ENCODE results near the gene SLC9A3. TPM values are rescaled to one million over a fixed set of nuclear protein-coding genes. Genes with fewer than 3 reads are reported as not detected.

SLC9A3 gene
- total and polyA plus RNA-seq, 4 donors = 0.94 to 3.8 (median 1.5) TPM

DNA sequence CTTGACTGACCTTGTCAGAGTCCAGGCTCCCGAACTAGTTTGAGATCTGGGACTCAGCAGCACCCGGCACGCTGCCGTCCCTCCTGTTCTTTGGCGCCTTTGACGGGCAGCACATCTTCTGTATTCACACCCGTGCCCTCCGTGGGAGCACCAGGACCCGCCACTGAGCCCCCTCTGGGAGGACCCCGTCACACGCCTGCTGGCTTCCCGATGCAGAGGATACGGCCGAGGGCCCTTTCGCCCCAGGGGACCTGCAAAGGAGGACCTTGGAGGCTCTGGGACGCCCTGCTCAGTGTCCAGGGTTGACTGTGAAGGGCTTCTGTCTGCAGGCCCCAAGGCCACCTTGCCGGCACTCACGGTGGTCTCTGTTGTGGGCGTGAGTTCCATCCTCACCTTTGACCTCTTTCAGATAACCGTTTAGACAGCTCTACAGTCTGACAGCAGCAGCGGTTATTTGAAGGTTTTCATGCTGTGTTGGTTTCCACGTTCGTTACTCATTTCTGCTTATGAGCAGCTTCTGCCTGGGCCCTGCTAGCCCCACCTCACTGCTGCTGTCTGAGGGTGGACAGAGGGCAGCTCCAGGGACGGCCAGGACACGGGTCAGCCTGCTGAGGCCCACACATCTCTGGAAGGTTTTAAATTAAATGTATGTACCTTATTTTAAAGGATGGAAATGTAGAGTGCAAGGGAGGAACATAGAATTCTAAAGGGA lies 93.9 kb downstream of the SLC9A3 start:
- Histone ChIP-seq H3K27ac (ENCODE audit: low read depth in 1 of 2, low read length in 1 of 2) (peak overlapping the region in 1 of 2 donors; percentile 39), H3K4me3 (no peak overlapping the region), H3K9me3 (ENCODE audit: control insufficient read depth in 4 of 4, insufficient read depth in 3 of 4, low read length in 3 of 4) (no peaks in the 10 kb centered on the region), H3K4me1 (ENCODE audit: control insufficient read depth in 5 of 5, insufficient read depth in 5 of 5, low read length in 5 of 5) (peaks cover 0 to 36% (median 4%) of the 10 kb centered on the region in 5 donors), H3K9ac (ENCODE audit: insufficient read depth in 1 of 2, low read length in 2 of 2) (no peak overlapping the region), H3K27me3 (ENCODE audit: control insufficient read depth in 3 of 3, insufficient read depth in 3 of 3, low read length in 2 of 3) (no peaks in the 10 kb centered on the region), H3K36me3 (ENCODE audit: control insufficient read depth in 4 of 4, insufficient read depth in 4 of 4, low read length in 4 of 4) (peaks cover 0 to 14% (median 0%) of the 10 kb centered on the region in 4 donors)
- ATAC-seq (ENCODE audit: insufficient read depth, low FRiP score) = no peak
- TF ChIP-seq, protein P1, sequence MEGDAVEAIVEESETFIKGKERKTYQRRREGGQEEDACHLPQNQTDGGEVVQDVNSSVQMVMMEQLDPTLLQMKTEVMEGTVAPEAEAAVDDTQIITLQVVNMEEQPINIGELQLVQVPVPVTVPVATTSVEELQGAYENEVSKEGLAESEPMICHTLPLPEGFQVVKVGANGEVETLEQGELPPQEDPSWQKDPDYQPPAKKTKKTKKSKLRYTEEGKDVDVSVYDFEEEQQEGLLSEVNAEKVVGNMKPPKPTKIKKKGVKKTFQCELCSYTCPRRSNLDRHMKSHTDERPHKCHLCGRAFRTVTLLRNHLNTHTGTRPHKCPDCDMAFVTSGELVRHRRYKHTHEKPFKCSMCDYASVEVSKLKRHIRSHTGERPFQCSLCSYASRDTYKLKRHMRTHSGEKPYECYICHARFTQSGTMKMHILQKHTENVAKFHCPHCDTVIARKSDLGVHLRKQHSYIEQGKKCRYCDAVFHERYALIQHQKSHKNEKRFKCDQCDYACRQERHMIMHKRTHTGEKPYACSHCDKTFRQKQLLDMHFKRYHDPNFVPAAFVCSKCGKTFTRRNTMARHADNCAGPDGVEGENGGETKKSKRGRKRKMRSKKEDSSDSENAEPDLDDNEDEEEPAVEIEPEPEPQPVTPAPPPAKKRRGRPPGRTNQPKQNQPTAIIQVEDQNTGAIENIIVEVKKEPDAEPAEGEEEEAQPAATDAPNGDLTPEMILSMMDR (IDR thresholded peaks at IDR 0.05; ENCODE audit: control extremely low read depth, extremely low read depth) = no peak
- 82 to 84% methylated on average over 25 of the region's 25 CpGs for WGBS, 2 donors
- DNase-seq = no peak

DNA sequence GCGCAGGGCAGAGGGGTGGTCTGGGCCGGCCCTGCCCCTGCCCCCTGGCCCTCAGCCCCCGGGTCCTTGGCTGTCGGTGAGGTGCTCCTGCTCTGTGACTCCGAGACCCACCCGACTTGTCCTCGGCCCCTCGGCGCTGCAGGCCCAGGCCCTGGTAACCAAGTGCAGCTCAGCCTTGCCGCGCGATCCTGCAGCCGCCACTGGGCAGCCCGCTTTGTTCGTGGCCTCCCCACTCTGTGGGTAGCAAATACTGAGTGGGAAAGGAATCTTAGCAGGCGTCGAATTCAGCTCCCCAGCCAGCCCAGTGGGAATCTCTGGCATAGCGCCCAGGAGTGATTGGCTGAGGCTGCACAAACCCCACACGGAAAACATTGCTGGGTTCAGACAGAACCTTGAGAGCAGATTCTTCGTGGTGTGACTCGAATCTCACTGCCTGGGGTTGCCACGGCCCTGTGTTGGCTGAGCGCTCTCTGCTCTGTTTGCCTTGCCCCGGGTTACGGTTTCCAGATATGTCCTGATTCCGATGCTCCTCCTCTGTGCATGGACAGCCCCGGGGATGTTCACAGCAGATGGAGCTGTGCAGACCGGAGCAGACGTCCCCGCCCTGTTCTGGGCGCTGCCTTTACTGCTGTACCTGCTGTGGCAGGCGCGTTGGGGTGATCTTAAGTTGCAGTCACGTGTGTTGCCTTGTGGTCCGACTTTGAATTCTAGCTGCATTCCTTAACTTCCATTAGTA lies 94.6 kb downstream of the SLC9A3 start:
- peaks cover 0 to 12% (median 0%) of the 10 kb centered on the region in 4 donors for H3K36me3 ChIP-seq (ENCODE audit: control insufficient read depth in 4 of 4, insufficient read depth in 4 of 4, low read length in 4 of 4)
- DNase-seq = peak; percentile 73 to 88 (median 74)
- WGBS, 2 donors = 73 to 82% methylated on average over 35 of the region's 35 CpGs
- H3K4me1 ChIP-seq (ENCODE audit: control insufficient read depth in 5 of 5, insufficient read depth in 5 of 5, low read length in 5 of 5) = peaks cover 0 to 36% (median 4%) of the 10 kb centered on the region in 5 donors
- H3K9me3 ChIP-seq (ENCODE audit: control insufficient read depth in 4 of 4, insufficient read depth in 3 of 4, low read length in 3 of 4) = no peaks in the 10 kb centered on the region
- H3K27ac ChIP-seq (ENCODE audit: low read depth in 1 of 2, low read length in 1 of 2) = peak overlapping the region in 1 of 2 donors; percentile 39
- no peak overlapping the region for H3K4me3 ChIP-seq
- TF ChIP-seq, protein P1 (IDR thresholded peaks at IDR 0.05; ENCODE audit: control extremely low read depth, extremely low read depth) = no peak
- no peaks in the 10 kb centered on the region for H3K27me3 ChIP-seq (ENCODE audit: control insufficient read depth in 3 of 3, insufficient read depth in 3 of 3, low read length in 2 of 3)
- H3K9ac ChIP-seq (ENCODE audit: insufficient read depth in 1 of 2, low read length in 2 of 2) = no peak overlapping the region
- ATAC-seq (ENCODE audit: insufficient read depth, low FRiP score) = no peak

DNA sequence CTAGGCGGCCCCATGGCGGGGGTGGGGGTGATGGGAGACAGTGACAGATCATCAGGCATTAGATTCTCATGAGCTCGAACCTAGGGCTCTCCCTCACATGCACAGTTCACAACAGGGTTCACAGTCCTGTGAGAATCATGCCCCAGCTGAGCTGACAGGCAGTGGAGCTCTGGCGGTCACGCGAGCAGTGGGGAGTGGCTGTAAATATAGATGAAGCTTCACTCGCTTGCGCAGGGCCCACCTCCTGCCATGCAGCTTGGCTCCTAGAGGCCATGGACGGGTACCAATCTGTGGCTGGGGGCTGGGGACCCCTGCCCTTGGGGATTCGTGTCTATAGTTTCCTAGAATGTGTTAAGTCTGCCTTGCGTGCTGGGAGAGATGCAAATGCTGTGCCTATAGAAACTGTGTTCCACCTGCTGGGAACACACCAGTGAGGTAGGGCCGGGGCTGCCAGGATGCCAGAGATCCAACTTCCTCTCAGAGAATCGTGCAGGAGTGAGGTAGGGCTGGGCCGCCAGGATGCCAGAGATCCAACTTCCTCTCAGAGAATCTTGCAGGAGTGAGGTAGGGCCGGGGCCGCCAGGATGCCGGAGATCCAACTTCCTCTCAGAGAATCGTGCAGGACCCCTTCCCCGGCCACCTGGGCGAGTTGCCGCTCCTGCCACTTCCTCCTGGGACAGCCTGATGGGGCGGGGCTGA lies 95.3 kb downstream of the SLC9A3 start:
- Histone ChIP-seq H3K4me1 (ENCODE audit: control insufficient read depth in 5 of 5, insufficient read depth in 5 of 5, low read length in 5 of 5) (peaks cover 0 to 30% (median 4%) of the 10 kb centered on the region in 5 donors), H3K4me3 (no peak overlapping the region), H3K27me3 (ENCODE audit: control insufficient read depth in 3 of 3, insufficient read depth in 3 of 3, low read length in 2 of 3) (no peaks in the 10 kb centered on the region), H3K36me3 (ENCODE audit: control insufficient read depth in 4 of 4, insufficient read depth in 4 of 4, low read length in 4 of 4) (peaks cover 0 to 10% (median 0%) of the 10 kb centered on the region in 4 donors), H3K9ac (ENCODE audit: insufficient read depth in 1 of 2, low read length in 2 of 2) (no peak overlapping the region), H3K9me3 (ENCODE audit: control insufficient read depth in 4 of 4, insufficient read depth in 3 of 4, low read length in 3 of 4) (no peaks in the 10 kb centered on the region), H3K27ac (ENCODE audit: low read depth in 1 of 2, low read length in 1 of 2) (no peak overlapping the region)
- TF ChIP-seq, protein P1 (IDR thresholded peaks at IDR 0.05; ENCODE audit: control extremely low read depth, extremely low read depth) = no peak
- DNase-seq (no peak), ATAC-seq (ENCODE audit: insufficient read depth, low FRiP score) (no peak)
- 72 to 80% methylated on average over 22 of the region's 22 CpGs for WGBS, 2 donors

All from lung (tissue), 12 donors.